C4-2B (cell line): ENCODE measurements around the gene TMEM222.

ENCODE experiments used
- H3K27ac ChIP-seq: fragments of 450-650 bp; 2 replicates; pipeline ENCODE4 v1.5.1; 2017
- ZFX ChIP-seq: fragments of 450-650 bp; IDR thresholded peaks from 2 replicates; pipeline ENCODE4 v1.6.1; 2017
- TF ChIP-seq, protein P1 (sequence below): fragments of 450-650 bp; conservative IDR thresholded peaks from 2 replicates; pipeline ENCODE4 v1.5.1; 2017; ENCODE audit warnings: mild to moderate bottlenecking

Gene TMEM222

GRCh38 chr1:27335506-27336422 lies 13.8 kb downstream of the TMEM222 start:
- no peak overlapping the region for H3K27ac ChIP-seq
- TF ChIP-seq ZFX, result no peak
- TF ChIP-seq, protein P1, sequence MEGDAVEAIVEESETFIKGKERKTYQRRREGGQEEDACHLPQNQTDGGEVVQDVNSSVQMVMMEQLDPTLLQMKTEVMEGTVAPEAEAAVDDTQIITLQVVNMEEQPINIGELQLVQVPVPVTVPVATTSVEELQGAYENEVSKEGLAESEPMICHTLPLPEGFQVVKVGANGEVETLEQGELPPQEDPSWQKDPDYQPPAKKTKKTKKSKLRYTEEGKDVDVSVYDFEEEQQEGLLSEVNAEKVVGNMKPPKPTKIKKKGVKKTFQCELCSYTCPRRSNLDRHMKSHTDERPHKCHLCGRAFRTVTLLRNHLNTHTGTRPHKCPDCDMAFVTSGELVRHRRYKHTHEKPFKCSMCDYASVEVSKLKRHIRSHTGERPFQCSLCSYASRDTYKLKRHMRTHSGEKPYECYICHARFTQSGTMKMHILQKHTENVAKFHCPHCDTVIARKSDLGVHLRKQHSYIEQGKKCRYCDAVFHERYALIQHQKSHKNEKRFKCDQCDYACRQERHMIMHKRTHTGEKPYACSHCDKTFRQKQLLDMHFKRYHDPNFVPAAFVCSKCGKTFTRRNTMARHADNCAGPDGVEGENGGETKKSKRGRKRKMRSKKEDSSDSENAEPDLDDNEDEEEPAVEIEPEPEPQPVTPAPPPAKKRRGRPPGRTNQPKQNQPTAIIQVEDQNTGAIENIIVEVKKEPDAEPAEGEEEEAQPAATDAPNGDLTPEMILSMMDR, result no peak

- H3K27ac ChIP-seq, result no peak overlapping the region
- TF ChIP-seq, protein P1, result no peak
- TF ChIP-seq ZFX, result no peak
These were observed 14.8 kb downstream of the TMEM222 start for GRCh38 chr1:27336756-27337155.

DNA sequence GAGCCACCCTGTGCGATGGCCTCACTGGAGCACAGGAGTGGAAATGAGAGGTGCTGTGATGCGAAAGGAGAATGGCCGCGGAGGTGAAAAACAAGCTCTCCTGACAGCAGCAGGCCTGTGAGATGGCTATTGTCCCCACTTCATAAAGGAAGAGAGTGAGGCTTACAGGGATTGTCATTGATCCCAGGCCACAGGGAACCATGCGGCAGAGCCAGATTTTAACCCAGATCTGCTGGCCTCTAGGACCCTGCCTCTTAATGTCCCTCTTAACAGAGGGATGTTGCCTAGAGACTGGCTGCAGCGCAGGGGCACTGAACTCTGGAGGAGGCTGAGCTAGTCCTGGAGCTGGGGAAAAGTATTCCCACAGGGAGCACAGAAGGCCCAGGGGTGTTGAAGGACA lies 16.8 kb downstream of the TMEM222 start:
- TF ChIP-seq, protein P1, result no peak
- no peak for TF ChIP-seq ZFX
- no peak overlapping the region for H3K27ac ChIP-seq

DNA sequence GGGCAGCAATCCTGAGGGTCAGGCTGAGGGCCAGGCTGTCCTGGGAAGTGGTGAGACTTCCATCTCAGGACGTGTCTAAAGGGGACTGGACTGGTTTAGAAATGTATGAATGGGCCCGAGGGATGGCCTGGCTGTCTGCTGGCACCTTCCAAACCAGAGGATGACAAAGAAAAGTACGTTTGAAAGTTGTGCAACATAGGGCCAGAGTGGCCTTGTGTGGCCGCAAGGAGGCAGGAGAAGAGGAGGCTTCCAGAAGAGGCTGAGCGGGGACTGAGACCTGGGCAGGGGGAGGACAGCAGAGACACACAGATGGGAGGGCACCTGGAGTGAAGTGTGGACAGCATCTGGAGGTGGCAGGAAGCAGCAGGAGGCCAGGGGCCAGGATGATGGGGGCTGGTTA lies 17.2 kb downstream of the TMEM222 start:
- H3K27ac ChIP-seq, result no peak overlapping the region
- TF ChIP-seq, protein P1, result no peak
- TF ChIP-seq ZFX, result no peak

GRCh38 chr1:27341525-27342252 lies 19.7 kb downstream of the TMEM222 start, which contains the start of gene SYTL1:
TSS of gene SYTL1 (plus strand) at chr1:27342022. CDS start at chr1:27345335, 3,313 bp downstream.
- peak within 1 kb of the TSS; percentile 70 for H3K27ac ChIP-seq
- TF ChIP-seq, protein P1, result no peak
- TF ChIP-seq ZFX, result no peak; the same call in 1 of the 2 replicates

GRCh38 chr1:27342391-27342777 lies 20.4 kb downstream of the TMEM222 start:
- H3K27ac ChIP-seq, result peak overlapping the region; percentile 70
- TF ChIP-seq, protein P1, result no peak
- TF ChIP-seq ZFX, result no peak
